Stimulated activated CD8-positive, alpha-beta memory T cell treated with anti-CD3 and anti-CD28 coated beads, Interleukin-15, amount 100 ng/mL, for 4 hours (primary cell): ENCODE measurements around the gene MCF2L.

Source experiments
- DNase-seq, 2 donors: peaks; one replicate each; pipeline ENCODE4 v3.0.0-alpha.2; 2020; ENCODE audit warnings: low read depth in 2 of 2

Gene MCF2L

GRCh38 chr13:112982281-112983041 is 13.4 kb downstream of the MCF2L start:
- no peak for DNase-seq

- no peak for DNase-seq
Observed at GRCh38 chr13:112983042-112983305, 14.0 kb downstream of the MCF2L start.

- DNase-seq: no peak
Observed at GRCh38 chr13:112983428-112984196, 14.6 kb downstream of the MCF2L start.

- DNase-seq: no peak
Observed at GRCh38 chr13:112984501-112984900, 15.5 kb downstream of the MCF2L start.

GRCh38 chr13:112984954-112985802 is 16.2 kb downstream of the MCF2L start:
- no peak for DNase-seq

GRCh38 chr13:112985803-112986408 is 16.9 kb downstream of the MCF2L start:
- DNase-seq: no peak

GRCh38 chr13:112986470-112986869 is 17.5 kb downstream of the MCF2L start:
- no peak for DNase-seq

GRCh38 chr13:112986946-112987681 is 18.1 kb downstream of the MCF2L start:
- no peak for DNase-seq

GRCh38 chr13:112987682-112988024 is 18.6 kb downstream of the MCF2L start:
- no peak for DNase-seq

- no peak for DNase-seq
Observed at GRCh38 chr13:112990783-112991182, 21.8 kb downstream of the MCF2L start.

- no peak for DNase-seq
Observed at GRCh38 chr13:112991609-112992008, 22.6 kb downstream of the MCF2L start.

- no peak for DNase-seq
Observed at GRCh38 chr13:112992931-112993680, 24.1 kb downstream of the MCF2L start.

GRCh38 chr13:112994084-112994780 is 25.2 kb downstream of the MCF2L start:
- DNase-seq: no peak

- no peak for DNase-seq
Observed at GRCh38 chr13:112994781-112995355, 25.9 kb downstream of the MCF2L start.

GRCh38 chr13:112995395-112996191 is 26.6 kb downstream of the MCF2L start:
- no peak for DNase-seq

- DNase-seq: no peak
Observed at GRCh38 chr13:112996671-112997091, 27.7 kb downstream of the MCF2L start.

GRCh38 chr13:112997188-112998130 is 28.4 kb downstream of the MCF2L start:
- DNase-seq: no peak
